ENCODE data around the gene SAP30BP. TPM values are rescaled to one million over a fixed set of nuclear protein-coding genes. Genes with fewer than 3 reads are reported as not detected.
A peak's percentile ranks its signal among the peaks of the same experiment; 100 is the strongest.

SAP30BP gene
- total and polyA plus RNA-seq, 2 of the 8 experiments (the other 6 are each of a cell fraction or from before 2014, with no cell fraction given): 63.3 to 79.9 TPM

GRCh38 chr17:75633486-75634375 is 33.4 kb upstream of the SAP30BP start (continued):
- TF ChIP-seq E2F6 (IDR thresholded peaks at IDR 0.05): peak; percentile 24; the same call in 1 of the 2 replicates
- no peak for TF ChIP-seq MAFK (IDR thresholded peaks at IDR 0.05; ENCODE audit: low read depth, low read length)
- TF ChIP-seq ASH2L (IDR thresholded peaks at IDR 0.05; ENCODE audit: low read length): no peak
- no peak for TF ChIP-seq KDM5A (IDR thresholded peaks at IDR 0.05; ENCODE audit: low read length)
- no peak for TF ChIP-seq YY1 (IDR thresholded peaks at IDR 0.05; ENCODE audit: low read depth, low read length)
- TF ChIP-seq EZH2 (IDR thresholded peaks at IDR 0.05; ENCODE audit: low read depth, low read length, severe bottlenecking): no peak
- TF ChIP-seq CBX5 (IDR thresholded peaks at IDR 0.05; ENCODE audit: low read depth, low read length): no peak
- no peak for TF ChIP-seq SP2 (IDR thresholded peaks at IDR 0.05; ENCODE audit: low read length)
- TF ChIP-seq TAF1 (IDR thresholded peaks at IDR 0.05; ENCODE audit: low read depth, low read length): no peak

Data from H1 (cell line).